A549 (cell line): ENCODE data around the gene SLC6A3.

Experiments used
- BCL3 ChIP-seq: fragments of >200 bp; sonication (Bioruptor Twin); formaldehyde crosslinking; IDR thresholded peaks from 3 replicates; pipeline ENCODE4 v1.6.1; 2016
- CTCF ChIP-seq: fragments of >200 bp; sonication (Bioruptor Twin); formaldehyde crosslinking; IDR thresholded peaks from 3 replicates; pipeline ENCODE4 v1.5.1; 2016
- MAFK ChIP-seq: fragments of 450-650 bp; IDR thresholded peaks from 2 replicates; pipeline ENCODE4 v1.6.1; 2014; ENCODE audit not compliant: partially characterized antibody
- PBX3 ChIP-seq: IDR thresholded peaks from 2 replicates; pipeline ENCODE4 v1.6.1; 2012
- POLR2A ChIP-seq: IDR thresholded peaks from 2 replicates; pipeline ENCODE4 v1.6.1; 2012; ENCODE audit warnings: mild to moderate bottlenecking, low read length
- RCOR1 ChIP-seq: fragments of 150-350 bp; IDR thresholded peaks from 2 replicates; pipeline ENCODE4 v1.6.1; 2014; ENCODE audit warnings: antibody characterized with exemption, low read length, low read depth

GRCh38 chr5:1471997-1472963, 27.0 kb upstream of the SLC6A3 start:
- TF ChIP-seq MAFK (no peak), BCL3 (no peak), CTCF (no peak), PBX3 (no peak), POLR2A (no peak), RCOR1 (no peak)
